WERI-Rb-1 (cell line): ENCODE data around the gene IFNAR2.
A peak's percentile ranks its signal among the peaks of the same experiment; 100 is the strongest.

ENCODE experiments used
- DNase-seq: peaks from one replicate; pipeline ENCODE4 v3.0.0-alpha.2; 2020
- H3K27ac ChIP-seq: fragments of 250-450 bp; sonication (Bioruptor Pico); 2 replicates; pipeline ENCODE4 v1.5.1; 2020; ENCODE audit warnings: mild to moderate bottlenecking, moderate library complexity
- H3K27me3 ChIP-seq: fragments of 250-450 bp; sonication (Bioruptor Pico); 2 replicates; pipeline ENCODE4 v1.5.1; 2021; ENCODE audit warnings: mild to moderate bottlenecking, low read depth, moderate library complexity; ENCODE audit not compliant: insufficient read depth, severe bottlenecking
- H3K36me3 ChIP-seq: fragments of 250-450 bp; sonication (Bioruptor Pico); 2 replicates; pipeline ENCODE4 v1.5.1; 2020; ENCODE audit warnings: mild to moderate bottlenecking, moderate library complexity
- H3K4me3 ChIP-seq: 2 replicates; pipeline ENCODE4 v1.5.1; 2011; ENCODE audit warnings: low read depth, mild to moderate bottlenecking, control low read depth, low read length
- H3K9me3 ChIP-seq: fragments of 250-450 bp; sonication (Bioruptor Pico); 2 replicates; pipeline ENCODE4 v1.5.1; 2021; ENCODE audit warnings: mild to moderate bottlenecking, moderate library complexity; ENCODE audit not compliant: severe bottlenecking
- TF ChIP-seq, protein P1 (sequence below): IDR thresholded peaks from 2 replicates; pipeline ENCODE4 v1.5.1; 2011; ENCODE audit warnings: low read depth, mild to moderate bottlenecking, control low read depth, inconsistent platforms, low read length

IFNAR2 gene

DNA sequence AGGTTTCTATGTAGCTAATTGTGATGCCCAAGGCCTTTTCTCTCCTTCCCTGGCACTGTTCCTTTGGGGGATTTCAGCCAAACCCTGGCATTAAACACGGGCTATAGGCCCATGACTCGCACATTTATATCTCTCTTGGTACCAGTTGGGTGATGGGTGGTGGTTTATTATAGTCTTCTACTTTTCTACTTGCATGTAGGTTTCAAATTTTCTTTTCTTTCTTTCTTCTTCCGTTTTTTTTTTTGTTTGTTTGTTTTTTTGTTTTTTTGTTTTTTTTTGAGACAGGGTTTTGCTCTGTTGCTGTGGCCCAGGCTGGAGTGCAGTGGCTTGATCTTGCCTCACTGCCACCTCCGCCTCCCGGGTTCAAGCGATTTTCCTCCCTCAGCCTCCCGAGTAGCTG lies 37.5 kb downstream of the IFNAR2 start:
- Histone ChIP-seq H3K4me3 (peak overlapping the region; percentile 84), H3K27ac (no peak overlapping the region; the same call in 1 of the 2 replicates), H3K36me3 (peaks cover 15% of the 10 kb centered on the region), H3K27me3 (no peaks in the 10 kb centered on the region), H3K9me3 (no peaks in the 10 kb centered on the region)
- TF ChIP-seq, protein P1, sequence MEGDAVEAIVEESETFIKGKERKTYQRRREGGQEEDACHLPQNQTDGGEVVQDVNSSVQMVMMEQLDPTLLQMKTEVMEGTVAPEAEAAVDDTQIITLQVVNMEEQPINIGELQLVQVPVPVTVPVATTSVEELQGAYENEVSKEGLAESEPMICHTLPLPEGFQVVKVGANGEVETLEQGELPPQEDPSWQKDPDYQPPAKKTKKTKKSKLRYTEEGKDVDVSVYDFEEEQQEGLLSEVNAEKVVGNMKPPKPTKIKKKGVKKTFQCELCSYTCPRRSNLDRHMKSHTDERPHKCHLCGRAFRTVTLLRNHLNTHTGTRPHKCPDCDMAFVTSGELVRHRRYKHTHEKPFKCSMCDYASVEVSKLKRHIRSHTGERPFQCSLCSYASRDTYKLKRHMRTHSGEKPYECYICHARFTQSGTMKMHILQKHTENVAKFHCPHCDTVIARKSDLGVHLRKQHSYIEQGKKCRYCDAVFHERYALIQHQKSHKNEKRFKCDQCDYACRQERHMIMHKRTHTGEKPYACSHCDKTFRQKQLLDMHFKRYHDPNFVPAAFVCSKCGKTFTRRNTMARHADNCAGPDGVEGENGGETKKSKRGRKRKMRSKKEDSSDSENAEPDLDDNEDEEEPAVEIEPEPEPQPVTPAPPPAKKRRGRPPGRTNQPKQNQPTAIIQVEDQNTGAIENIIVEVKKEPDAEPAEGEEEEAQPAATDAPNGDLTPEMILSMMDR, result no peak
- no peak for DNase-seq

DNA sequence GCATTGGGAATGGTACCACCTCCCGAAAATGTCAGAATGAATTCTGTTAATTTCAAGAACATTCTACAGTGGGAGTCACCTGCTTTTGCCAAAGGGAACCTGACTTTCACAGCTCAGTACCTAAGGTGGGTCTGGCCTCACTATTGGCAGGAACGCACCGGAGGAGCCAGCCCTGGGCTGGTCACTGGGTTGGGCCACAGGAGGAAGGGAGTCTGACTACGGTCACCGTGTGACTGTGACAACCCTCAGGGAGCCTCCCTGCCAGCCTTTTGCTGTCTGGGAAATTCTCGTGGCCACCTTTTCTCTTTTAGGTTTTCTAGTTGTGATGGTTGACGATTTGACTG lies 38.6 kb downstream of the IFNAR2 start:
- H3K27me3 ChIP-seq, result no peaks in the 10 kb centered on the region
- H3K9me3 ChIP-seq, result no peaks in the 10 kb centered on the region
- peaks cover 11% of the 10 kb centered on the region for H3K36me3 ChIP-seq
- TF ChIP-seq, protein P1, result no peak
- DNase-seq, result no peak
- no peak overlapping the region for H3K27ac ChIP-seq
- no peak overlapping the region for H3K4me3 ChIP-seq

DNA sequence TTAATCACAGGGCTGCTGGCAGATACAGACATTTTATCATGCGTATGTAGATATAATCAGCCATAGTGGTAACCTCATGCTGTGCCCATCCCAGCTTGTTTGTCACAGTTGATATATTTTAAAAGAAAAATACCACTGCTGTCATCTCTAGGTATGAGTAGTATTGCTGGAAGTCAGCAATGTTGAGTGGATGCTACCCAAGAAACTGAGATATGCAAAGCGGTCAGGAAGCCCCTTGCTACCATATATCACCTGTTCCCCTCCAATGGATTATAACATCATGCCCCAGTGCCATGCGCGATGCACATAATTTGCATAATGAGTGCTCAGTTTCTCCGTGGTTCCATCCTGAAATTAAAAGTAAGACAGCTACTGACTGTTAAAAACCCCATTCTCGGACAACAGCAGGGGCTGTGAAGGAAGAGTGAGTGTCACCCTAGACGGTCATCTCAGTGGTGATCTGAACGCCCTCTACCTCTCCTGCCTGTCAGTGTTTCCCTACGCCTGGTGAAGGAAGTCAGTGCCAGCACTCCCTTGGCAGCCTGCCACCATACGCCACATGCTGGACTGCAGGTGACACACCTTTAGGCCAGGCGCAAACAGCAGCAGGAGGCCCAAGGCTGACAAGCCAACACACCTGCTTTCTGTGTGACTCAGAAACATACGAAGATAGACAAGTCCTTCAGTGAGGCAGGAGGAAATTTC lies 39.2 kb downstream of the IFNAR2 start:
- Histone ChIP-seq H3K36me3 (peaks cover 12% of the 10 kb centered on the region), H3K27ac (no peak overlapping the region), H3K27me3 (no peaks in the 10 kb centered on the region), H3K4me3 (no peak overlapping the region), H3K9me3 (no peaks in the 10 kb centered on the region)
- TF ChIP-seq, protein P1, result no peak
- no peak for DNase-seq

DNA sequence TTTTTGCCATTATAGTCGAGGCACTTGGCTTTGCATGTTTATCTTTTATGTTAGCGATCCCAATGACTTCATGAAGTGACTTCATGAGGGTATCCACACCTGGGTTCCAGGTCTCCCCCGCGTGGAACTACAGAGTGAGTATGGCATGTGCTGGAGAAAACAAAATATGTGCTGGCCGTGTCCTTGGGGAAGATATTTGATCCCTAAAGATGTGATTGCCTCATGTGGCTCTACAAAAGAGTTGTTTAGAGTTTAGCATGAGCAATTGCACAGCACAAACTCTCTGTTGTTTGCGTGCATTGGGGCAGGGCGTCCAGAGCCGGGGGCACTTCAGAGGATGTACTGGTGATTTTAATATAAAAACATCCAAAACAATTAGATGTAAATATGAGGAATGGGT lies 41.2 kb downstream of the IFNAR2 start:
- Histone ChIP-seq H3K9me3 (no peaks in the 10 kb centered on the region), H3K4me3 (no peak overlapping the region), H3K27ac (no peak overlapping the region), H3K27me3 (no peaks in the 10 kb centered on the region), H3K36me3 (peaks cover 12% of the 10 kb centered on the region)
- TF ChIP-seq, protein P1, result no peak
- no peak for DNase-seq

DNA sequence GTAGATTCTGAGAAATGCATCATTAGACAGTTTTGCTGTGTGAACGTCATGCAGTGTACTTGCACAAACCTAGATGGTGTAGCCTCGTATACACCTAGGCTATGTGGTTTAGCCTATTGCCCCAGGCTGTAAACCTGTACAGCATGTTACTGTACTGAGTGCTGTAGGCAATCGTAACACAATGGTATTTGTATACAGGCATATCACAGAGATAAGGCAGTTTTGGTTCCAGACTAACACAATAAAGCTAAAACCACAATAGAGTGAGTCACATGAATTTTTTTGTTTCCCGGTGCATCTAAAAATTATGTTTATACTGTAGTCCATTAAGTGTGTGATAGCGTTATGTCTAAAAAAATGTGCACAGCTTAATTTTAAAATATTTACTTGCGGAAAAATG lies 43.3 kb downstream of the IFNAR2 start:
- no peak overlapping the region for H3K4me3 ChIP-seq
- no peak overlapping the region for H3K27ac ChIP-seq
- peaks cover 12% of the 10 kb centered on the region for H3K36me3 ChIP-seq
- TF ChIP-seq, protein P1, result no peak
- H3K27me3 ChIP-seq, result no peaks in the 10 kb centered on the region
- no peak for DNase-seq
- H3K9me3 ChIP-seq, result no peaks in the 10 kb centered on the region

DNA sequence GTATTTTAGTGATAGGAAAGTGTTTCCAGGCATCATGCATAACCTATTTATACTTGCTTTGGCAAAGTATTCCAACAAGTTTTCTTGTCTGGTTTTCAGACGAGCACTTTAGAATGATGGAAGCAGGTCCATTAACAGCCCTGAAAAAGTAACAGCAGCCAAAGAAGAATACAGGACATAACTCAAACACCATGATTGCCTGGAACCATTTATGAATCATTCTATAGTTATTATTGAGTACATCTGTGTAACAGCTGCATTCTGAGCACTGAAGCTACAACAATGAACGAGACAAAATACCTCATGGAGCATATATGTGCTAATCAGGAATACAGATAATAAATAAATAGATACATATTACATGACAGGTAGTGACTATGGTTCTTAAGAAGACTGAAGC lies 49.0 kb downstream of the IFNAR2 start:
- TF ChIP-seq, protein P1, result no peak
- Histone ChIP-seq H3K4me3 (no peak overlapping the region), H3K27me3 (no peaks in the 10 kb centered on the region), H3K27ac (no peak overlapping the region), H3K36me3 (peaks cover 34% of the 10 kb centered on the region), H3K9me3 (peaks cover 4% of the 10 kb centered on the region)
- no peak for DNase-seq
